HG03565 (cell line): ENCODE results near the gene LHPP.

Experiments used
- ATAC-seq: cut with Tn5 transposase; IDR thresholded peaks from one replicate; pipeline ENCODE4 v1.9.1; 2021; ENCODE audit warnings: mild to moderate bottlenecking, moderate library complexity; ENCODE audit not compliant: unreplicated experiment

Gene LHPP

DNA sequence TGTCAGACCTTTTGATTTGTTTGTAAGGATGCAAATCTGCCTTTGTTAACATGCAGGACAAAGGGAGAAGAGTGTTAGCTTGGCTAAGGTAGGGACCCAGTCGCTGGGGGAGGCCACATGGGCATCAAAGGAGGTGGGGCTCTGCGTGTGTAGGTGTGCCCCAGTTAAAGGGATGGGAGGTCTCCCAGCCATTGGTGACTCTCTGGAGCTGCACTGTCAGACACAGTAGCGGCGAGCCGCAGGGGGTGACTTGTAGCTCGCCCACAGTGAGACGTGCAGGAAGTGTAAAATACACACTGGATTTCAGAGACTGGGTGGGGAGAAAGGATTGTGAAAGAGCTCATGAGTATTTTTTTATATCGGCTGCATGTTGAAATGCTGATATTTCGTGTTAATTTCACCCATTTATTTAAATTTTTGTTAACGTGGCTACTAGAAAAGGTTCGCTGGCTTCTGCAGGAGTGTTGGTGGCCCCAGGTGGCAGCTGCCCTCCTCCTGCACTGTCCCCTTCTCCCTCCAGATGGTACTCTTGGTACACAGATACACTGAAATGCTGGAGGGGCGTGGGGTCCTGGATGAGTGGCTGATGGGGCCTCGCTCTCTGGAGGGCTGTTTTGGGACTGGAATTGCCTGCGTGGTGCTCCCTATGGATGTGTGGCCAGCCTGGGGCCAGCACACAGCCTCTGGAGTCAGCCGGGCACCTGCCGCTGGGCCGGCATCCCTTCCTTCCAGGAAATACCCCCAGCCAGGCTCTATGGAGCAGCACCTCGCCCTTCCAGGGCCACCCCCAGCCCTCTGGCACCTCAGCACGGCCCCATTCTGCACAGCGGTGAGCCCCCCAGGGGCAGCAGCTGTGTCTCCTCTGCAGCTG is 59.2 kb downstream of the LHPP start:
- no peak for ATAC-seq

GRCh38 chr10:124521429-124521871 is 59.8 kb downstream of the LHPP start:
- ATAC-seq: no peak

- no peak for ATAC-seq
These were observed 60.7 kb downstream of the LHPP start for GRCh38 chr10:124522131-124522932.

DNA sequence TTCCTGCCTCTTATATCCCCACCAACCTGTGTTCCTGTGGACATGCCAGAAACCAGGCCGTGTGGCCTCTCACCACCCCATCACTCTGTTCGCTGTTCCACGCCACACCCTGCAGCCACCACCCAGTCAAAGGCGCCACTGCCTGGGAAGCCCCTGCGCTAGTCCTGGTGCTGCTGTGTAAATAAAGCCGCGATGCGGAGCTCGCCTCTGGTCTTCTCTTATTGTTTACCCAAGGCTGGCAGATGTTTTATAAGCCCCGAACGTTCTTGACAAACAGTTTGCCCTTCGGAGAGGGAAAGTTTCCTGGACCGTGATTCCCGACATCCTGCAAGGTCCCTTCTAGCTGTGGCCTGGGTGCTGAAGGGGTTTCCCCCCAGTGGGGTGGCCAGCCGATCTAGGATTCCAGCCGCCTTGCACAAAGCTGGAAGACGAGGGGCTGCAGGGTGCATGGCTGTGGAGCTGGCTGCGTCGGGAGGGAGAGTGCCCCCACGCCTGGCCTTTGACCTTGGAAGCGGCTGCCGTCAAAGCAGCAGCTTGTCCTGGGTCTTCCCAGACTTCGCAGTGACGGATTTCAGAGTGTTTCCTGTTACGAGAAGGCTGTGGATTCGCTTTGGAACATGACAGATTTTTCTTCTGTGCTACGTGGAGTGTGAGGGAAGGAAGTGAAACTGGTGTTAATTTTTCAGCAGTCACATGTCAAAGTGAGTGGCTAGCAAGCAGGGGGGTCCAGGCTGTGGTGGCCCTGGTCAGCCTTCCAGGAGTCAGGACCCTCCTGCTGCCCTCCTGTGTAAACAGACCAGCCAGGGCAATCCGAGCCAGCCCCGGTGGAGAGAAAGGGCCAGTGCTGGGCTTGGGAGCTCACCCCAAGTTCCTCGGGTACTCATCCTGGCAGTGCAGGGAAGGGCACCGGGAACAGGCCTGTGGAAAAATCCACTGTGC is 61.6 kb downstream of the LHPP start:
- no peak for ATAC-seq

- no peak for ATAC-seq
These were observed 62.3 kb downstream of the LHPP start for GRCh38 chr10:124523901-124524300.

DNA sequence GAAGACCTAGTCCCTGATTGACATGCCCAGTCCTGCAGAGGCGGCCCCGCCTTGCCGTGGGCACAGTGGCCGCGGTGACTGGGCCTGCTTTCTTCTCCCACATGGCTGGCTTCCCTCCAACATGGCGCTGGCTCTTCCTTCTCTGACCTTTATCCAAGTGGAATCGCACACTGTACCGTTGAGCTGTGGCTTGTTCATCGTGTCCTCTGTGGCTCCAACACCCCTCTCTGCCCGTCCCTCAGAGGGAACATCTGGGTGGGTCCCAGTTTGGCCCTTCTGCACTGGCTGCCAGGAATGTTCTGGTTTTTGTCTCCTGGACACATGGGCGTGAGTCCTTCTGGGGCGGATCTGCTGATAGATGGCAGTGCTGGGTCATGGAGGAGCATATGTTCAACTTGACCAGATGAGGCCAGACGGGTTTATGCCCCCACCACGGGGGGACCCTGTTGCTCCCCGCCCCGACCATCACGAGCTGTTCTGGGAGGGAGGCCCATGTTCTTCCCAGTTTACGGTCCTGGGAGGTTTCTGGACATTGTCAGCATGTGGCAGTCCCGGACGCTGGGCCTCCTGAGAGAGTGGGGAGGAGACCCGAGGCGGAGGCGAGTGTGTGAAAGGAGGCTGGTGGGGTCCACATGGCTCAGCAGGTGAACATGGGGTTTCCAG is 63.5 kb downstream of the LHPP start:
- no peak for ATAC-seq

- no peak for ATAC-seq
These were observed 64.4 kb downstream of the LHPP start for GRCh38 chr10:124525751-124526600.

GRCh38 chr10:124526621-124527267 is 65.1 kb downstream of the LHPP start:
- no peak for ATAC-seq

DNA sequence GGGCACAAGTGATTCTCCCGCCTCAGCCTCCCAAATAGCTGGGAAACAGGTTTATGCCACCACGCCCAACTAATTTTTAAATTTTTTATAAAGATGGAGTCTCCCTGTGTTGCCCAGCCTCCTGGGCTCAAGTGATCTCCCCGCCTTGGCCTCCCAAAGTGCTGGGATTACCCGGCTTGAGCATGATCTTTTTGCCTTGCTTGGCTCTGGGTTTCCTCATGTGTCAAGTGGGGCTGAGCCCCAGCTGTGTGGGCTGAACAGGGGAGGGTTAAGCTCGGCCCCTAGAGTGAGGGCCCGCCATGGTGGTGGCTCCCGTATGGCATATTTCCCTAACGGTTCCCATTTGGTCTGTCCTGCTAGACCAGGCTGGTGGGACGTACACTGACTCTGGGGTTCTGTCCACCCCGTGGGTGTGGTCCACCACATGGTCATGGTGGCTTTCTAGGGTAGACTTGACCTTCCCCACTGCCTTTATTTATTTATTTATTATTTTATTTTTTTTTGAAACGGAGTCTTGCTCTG is 66.3 kb downstream of the LHPP start:
- ATAC-seq: no peak

DNA sequence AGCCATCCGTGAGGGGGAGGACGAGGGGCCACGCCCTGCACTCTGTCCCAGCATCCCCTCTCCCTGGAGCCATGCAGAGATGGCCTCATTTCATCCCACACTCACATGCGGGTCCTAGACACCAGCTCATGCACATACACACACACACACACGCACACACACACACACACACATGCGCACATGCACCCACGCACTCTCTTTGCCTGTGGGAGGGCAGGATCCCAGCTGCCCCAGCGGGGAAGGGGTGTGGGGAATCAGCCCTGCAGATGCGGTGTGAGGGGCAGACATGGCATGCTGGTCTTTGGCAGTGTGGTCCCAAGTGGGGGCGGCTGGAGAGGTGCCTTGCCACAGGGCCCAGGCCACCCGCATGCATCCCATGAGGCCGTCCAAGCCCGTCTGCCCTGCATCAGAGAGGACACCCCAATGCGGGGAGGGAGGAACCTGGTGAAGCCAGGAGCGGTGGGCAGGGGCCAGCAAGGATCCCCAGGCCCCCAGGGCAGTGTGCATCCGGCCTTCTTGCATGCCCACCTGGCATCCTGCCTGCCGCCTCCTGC is 68.1 kb downstream of the LHPP start:
- no peak for ATAC-seq

GRCh38 chr10:124530215-124530665 is 68.6 kb downstream of the LHPP start:
- peak; percentile 72 for ATAC-seq

GRCh38 chr10:124530816-124531215 is 69.2 kb downstream of the LHPP start:
- ATAC-seq: no peak

DNA sequence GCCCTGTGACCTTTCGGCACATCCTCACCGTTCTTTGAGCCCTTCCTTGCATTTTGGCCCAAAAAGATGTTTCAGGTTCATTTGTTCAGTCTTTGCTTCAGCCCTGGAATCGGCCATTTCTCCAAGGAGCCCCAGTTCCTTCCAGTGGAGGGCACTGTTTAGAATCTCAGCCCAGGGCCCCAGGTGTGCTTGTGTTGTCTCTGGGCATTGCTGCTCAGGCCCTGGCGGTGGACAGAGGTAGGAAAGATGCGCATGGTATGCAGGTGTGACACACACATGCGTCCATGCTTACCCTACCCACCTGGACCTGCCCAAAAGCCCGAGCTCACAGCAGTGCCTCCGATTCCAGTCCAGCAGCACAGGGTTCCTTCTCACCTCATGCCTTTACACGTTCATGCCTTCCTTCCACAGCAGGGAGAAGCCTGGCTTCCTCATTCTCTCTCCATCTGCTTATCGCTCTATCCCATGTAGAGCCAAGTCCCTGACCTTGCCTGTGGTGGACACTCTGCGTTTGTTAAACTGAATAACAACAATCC is 70.6 kb downstream of the LHPP start:
- no peak for ATAC-seq

GRCh38 chr10:124532788-124533187 is 71.2 kb downstream of the LHPP start:
- ATAC-seq: no peak

DNA sequence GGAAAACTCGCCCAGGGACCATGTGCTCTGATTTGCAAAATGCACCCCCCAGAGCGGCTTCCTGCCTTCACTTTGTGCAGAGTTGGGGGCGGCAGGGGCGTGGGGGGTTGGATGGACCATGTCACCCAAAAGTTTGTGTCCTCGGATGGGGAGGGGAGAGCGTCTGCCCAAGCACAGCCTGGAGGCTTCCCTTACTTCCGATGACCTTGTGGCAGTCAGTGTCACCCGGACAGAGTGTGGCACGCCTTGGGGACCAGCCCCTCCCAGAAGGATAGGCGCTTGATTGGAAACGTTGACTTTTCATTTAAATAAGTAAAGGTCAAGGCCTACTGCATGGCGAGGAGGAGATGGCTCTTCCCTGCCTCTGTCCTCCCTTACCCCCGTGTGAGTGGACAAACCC is 71.6 kb downstream of the LHPP start:
- no peak for ATAC-seq

GRCh38 chr10:124534231-124534798 is 72.7 kb downstream of the LHPP start:
- no peak for ATAC-seq

- no peak for ATAC-seq
These were observed 73.4 kb downstream of the LHPP start for GRCh38 chr10:124534826-124535601.
